ENCODE data around the gene CBY3.
"Not testable (repeated sequence)": the region's sequence is repeated elsewhere in the genome, so short reads cannot be mapped to it uniquely, and the experiment has no call there.

DNA sequence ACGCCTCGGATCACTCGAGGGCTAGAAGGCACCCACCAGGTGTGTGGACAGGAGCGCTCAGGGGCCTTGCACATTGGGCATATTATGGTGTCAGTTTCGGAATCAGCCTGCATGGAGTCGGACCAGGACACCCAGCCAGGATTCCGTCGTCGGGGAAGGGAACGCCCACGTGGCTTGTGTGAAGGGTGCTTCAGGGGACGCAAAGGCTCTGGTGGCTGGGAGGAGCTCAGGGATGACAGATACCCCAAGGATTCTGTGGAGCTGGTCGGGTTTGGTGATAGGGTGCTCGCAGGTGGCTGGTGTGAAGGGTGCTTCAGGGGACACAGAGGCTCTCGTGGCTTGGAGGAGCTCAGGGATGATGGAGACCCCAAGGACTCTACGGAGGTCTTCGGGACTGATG is 38.2 kb downstream of the CBY3 start:
- TF ChIP-seq, protein P1, sequence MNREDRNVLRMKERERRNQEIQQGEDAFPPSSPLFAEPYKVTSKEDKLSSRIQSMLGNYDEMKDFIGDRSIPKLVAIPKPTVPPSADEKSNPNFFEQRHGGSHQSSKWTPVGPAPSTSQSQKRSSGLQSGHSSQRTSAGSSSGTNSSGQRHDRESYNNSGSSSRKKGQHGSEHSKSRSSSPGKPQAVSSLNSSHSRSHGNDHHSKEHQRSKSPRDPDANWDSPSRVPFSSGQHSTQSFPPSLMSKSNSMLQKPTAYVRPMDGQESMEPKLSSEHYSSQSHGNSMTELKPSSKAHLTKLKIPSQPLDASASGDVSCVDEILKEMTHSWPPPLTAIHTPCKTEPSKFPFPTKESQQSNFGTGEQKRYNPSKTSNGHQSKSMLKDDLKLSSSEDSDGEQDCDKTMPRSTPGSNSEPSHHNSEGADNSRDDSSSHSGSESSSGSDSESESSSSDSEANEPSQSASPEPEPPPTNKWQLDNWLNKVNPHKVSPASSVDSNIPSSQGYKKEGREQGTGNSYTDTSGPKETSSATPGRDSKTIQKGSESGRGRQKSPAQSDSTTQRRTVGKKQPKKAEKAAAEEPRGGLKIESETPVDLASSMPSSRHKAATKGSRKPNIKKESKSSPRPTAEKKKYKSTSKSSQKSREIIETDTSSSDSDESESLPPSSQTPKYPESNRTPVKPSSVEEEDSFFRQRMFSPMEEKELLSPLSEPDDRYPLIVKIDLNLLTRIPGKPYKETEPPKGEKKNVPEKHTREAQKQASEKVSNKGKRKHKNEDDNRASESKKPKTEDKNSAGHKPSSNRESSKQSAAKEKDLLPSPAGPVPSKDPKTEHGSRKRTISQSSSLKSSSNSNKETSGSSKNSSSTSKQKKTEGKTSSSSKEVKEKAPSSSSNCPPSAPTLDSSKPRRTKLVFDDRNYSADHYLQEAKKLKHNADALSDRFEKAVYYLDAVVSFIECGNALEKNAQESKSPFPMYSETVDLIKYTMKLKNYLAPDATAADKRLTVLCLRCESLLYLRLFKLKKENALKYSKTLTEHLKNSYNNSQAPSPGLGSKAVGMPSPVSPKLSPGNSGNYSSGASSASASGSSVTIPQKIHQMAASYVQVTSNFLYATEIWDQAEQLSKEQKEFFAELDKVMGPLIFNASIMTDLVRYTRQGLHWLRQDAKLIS (CRISPR knock-in tag; IDR thresholded peaks at IDR 0.05), result not testable (repeated sequence)
- TF ChIP-seq, protein P2, sequence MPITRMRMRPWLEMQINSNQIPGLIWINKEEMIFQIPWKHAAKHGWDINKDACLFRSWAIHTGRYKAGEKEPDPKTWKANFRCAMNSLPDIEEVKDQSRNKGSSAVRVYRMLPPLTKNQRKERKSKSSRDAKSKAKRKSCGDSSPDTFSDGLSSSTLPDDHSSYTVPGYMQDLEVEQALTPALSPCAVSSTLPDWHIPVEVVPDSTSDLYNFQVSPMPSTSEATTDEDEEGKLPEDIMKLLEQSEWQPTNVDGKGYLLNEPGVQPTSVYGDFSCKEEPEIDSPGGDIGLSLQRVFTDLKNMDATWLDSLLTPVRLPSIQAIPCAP (CRISPR knock-in tag; IDR thresholded peaks at IDR 0.05; ENCODE audit: low read depth), result not testable (repeated sequence)
- TF ChIP-seq ZMYM3 (CRISPR knock-in tag; IDR thresholded peaks at IDR 0.05); ZNF883 (CRISPR knock-in tag; IDR thresholded peaks at IDR 0.05; ENCODE audit: not compliant biosample characterization); STAT5B (CRISPR knock-in tag; IDR thresholded peaks at IDR 0.05); POLR2AphosphoS5 (IDR thresholded peaks at IDR 0.05; ENCODE audit: low read depth, low read length); ZNF253 (CRISPR knock-in tag; IDR thresholded peaks at IDR 0.05; ENCODE audit: borderline replicate concordance); JUN (CRISPR knock-in tag; IDR thresholded peaks at IDR 0.05); POLR2A (IDR thresholded peaks at IDR 0.05; ENCODE audit: insufficient read depth in 1 of 2, low read depth in 2 of 2, low read length in 2 of 2); ZNF605 (CRISPR knock-in tag; IDR thresholded peaks at IDR 0.05); SUZ12 (IDR thresholded peaks at IDR 0.05; ENCODE audit: low read depth, low read length): not testable (repeated sequence)

Data from HepG2 (cell line).